ENCODE measurements around the gene TTC7B.

- no peak for TF ChIP-seq CTCF (IDR thresholded peaks at IDR 0.05; ENCODE audit: insufficient read depth, low read length)
- no peak for TF ChIP-seq POLR2AphosphoS5 (IDR thresholded peaks at IDR 0.05; ENCODE audit: low read depth)
- no peak for TF ChIP-seq REST (IDR thresholded peaks at IDR 0.05; ENCODE audit: insufficient replicate concordance, low read depth)
- no peak for TF ChIP-seq GABPA (IDR thresholded peaks at IDR 0.05; ENCODE audit: low read depth)
Observed at GRCh38 chr14:90799420-90799819, 16.8 kb downstream of the TTC7B start.

Data from HL-60 (cell line).